HG03342 (cell line): ENCODE measurements around the gene LRRK1.

Experiments
- ATAC-seq: cut with Tn5 transposase; IDR thresholded peaks from one replicate; pipeline ENCODE4 v1.9.1; 2021; ENCODE audit warnings: mild to moderate bottlenecking, moderate library complexity; ENCODE audit not compliant: unreplicated experiment

LRRK1 gene

DNA sequence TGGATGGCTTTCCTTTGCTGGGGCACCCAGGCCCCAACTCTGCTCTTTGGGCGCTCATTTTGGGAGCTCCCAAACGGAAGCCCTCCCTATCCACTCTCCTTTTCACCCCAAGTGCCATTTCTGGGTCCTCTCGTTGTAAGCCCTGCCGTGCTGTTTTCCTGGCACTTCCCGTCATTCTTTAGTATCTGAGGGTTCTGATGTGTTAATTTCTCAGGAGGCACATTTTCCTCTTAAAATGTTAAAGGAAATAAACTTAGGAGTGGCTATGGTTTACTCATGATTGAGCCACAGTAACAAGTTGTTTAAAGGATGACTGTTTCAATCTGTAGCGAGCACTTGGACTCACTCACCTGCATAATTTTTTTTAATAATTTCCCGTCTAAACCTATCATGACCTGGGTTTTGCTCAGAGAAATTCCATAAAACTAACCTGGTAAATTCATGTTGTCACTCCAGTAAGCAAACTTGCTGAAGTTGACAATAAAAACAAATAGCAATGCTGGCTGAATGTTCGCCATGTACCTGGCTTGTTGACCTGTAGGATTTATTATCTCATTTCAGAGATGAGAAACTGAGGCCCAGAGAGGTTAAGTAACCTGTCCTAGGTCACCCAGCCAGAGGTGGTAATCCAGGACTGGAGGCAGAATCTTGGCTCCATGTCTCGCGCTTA, 29.0 kb upstream of the LRRK1 start:
- no peak for ATAC-seq

DNA sequence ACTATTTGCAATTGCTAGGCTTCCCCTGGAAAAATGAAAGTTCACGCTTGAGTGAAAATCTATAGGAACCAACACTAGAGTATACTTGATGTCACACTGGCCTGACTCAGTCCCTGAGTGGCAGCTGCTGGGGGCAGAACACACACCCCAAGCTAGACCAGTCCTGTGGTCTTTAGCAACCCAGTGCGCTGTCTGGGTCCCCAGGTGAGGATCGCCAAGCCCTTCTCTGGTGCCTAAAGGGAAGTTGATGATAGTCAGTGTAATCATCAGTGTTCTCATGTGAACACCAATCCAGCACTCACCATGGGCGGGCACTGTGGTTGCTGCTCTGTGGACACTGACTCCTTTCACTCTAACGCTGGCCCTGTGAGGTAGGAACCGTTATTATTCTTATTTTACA, 28.3 kb upstream of the LRRK1 start:
- no peak for ATAC-seq

DNA sequence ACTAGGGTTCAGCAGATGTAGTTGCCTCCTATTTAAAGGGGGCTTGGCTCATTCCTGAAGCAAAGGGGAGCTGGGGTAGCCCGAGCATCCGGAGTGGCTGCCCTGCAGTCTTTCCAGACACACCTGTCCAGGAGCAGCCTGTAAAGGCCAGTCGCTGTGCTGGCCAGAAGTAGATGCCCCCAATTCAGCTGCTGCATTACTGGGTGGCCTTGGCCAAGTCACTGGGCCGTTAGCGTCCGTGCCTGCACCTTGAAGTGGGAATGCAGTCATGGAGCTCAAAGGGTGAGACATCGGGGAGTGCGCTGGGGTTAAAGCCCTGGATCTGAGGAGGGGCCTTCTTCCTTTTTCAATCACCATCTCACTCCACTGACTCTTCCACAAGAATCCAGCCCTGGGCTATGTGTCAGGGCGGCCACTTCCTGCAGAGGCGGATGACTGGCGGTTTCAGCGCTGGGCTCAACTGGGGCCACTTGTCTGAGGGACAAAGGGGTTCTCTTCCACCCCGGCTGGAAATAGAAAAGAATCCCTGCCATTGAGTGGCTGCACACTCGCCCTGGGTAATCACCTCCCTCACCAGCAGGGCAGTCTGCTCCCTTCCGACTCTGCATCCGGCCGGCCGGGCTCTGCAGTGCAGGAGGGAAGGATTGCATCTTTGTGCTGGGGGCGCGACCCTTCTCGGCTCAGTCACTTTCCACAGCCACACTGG, 27.7 kb upstream of the LRRK1 start:
- ATAC-seq, result no peak

DNA sequence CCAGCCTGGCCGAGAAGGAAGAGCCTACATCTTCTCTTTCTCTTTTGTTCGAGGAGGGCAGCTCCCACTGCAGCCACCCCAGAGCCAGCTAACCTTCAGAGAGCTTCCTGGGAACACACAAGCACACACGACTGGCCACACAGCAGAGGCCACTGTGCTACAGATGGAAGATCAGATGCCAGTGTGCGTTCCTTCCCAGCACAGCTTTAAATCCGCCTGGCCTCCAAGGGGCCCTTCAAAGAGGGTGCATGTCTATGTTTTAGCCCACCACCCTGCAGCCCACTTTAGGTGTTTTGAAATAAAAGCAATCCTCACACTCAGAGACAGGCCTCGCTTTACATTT, 27.2 kb upstream of the LRRK1 start:
- no peak for ATAC-seq

DNA sequence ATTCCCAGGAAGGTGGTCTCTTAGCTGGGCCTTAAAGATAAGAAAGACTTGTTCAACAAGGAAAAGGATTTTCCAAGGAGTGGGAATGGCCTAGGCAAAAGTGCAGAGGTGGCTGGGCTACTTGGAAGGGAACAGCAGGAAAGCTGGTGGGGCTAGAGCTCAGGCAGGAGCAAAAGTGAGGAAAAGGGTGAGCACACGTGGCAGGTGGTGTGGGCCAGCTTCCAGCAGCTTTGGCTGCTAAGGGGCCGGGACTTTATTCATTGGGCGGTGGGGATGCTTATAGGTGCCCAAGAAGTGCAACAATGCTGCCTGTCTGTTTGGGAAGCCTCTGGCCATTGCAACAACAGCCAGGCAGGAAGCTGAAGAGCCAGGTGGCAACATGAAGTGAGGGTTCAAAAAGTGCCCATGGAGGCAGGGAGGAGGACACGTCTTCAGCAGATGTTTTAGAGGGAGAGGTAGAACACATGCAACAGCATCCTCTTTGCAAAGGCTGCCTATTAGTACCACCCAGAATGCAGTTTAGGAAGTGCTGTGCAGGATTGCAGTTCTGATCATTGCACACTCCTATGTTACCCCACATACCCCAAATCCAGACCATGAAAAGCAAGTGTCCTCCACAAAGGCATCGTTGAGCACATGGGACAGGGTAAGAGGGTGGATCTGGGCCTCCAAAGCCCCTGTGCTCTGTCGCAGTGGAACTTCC, 25.7 kb upstream of the LRRK1 start:
- ATAC-seq, result no peak

DNA sequence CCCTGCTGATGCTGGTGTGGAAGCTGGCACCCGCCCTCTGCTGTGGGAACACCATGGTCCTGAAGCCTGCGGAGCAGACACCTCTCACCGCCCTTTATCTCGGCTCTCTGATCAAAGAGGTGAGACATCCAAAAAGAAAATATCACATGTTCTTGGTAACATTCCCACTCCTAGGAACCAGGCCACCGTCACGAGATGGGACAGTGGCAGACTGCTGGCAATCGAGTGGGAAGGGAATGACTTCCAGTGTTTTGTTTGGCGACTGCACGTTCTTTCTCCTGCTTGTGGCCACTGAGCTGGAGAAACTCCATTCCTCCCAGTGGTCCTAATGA, 25.2 kb upstream of the LRRK1 start:
- ATAC-seq, result no peak

DNA sequence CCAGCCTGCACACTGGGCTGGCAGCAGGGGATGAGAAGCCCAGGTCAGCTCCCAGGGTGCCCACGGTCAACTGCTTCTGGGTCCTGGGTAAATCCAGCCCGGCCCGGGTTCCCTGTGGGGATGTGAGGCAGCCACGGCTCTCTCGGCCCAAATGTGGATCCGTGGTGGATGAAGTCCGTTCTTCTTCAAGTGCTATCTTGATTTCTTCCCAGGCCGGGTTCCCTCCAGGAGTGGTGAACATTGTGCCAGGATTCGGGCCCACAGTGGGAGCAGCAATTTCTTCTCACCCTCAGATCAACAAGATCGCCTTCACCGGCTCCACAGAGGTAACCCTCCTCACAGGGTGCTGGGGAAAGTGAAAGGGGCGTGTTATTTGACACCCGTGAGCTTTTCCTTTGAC, 23.4 kb upstream of the LRRK1 start:
- no peak for ATAC-seq

DNA sequence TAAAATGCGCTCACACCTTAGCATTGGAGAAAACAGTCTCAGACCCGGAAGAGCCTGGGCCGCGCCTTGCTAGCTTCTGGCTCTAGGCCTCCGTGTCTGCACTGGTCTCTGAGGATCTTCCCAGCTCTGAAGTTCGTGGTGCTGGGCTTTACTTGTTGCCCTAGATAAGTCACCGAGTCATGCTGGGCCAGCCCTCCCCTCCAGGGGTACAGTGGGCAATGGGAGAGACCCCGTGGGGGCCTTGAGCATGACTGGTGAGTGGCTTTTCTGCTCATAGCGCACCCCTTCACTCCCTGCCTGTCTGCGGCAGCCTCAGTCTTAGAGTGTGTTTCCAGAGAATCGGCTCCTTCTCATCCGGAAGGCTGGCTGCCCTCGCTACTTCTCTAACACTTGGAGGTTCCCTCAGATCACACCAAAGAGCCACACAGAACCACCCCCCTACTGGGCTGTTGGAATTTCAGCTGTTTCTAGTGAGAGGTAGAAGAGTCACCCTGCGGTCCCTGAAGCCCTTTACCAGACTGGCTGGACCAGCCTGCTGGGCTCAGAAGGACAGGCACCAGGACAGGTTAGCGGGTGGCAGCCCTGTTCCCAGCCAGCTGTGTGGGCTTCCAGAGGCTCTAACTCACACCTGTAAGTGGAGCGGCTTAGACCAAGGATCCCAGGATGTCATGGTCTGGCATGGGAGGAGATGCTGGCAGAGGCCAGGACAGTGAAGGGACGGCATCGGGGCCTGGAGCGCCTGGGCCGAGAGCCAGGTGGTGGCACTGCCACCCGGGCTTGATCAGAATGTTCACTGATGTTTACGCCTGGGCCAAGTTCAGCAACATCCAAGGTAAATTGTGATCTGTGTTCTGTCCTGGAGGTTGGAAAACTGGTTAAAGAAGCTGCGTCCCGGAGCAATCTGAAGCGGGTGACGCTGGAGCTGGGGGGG, 21.7 kb upstream of the LRRK1 start:
- no peak for ATAC-seq

DNA sequence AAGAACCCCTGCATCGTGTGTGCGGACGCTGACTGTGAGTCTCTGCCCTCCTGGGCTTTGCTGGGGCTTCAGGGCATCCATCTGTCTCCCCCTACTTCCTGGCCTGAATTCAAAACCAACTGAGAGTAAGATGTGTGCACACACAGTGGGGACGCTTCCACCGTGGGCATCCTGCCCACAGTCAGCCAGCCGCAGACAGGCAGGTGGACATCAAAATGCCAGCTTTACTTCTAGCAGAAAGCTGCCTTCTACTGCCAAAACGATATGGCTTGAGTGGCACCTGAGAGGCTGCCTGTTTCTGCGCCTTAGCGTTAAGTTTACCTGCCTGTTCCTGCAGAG, 21.0 kb upstream of the LRRK1 start:
- ATAC-seq, result no peak

DNA sequence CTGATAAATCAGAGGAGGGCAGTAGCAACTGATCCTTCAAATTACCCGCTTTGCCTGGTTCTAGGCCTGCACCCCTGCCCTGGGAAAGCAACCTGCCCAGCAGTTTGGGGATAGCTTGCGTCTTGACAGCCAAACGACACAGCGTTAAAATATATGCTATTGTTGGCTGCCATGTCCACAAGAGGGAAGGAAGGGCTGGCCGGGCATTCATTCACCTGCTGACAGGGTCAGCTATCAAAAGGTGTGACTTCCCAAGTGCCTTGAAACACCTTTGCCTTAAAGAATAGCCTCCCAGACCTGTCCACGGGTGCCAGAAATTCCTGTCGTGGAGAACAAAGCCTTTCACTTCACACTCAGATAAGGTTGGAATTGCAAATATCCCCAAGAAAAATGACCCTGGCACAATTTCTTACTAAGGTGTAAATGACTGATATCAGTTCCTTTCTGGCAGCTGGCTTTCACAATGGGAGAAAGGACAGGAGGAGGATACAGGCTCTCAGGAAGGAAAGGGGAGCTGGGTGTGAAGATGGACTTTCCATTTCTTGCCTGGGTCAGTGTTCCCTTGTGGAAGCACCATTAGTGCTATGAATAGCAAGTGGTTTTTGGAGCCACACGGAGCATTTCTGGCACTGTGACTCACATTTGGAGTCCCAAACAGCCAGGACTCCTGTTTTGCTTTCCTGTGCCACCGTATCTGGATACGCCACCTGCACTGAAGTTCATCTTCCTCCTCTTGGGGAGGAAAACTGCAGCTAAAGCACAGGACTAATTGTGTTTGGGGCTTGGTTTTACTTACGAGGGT, 20.3 kb upstream of the LRRK1 start:
- ATAC-seq, result no peak

DNA sequence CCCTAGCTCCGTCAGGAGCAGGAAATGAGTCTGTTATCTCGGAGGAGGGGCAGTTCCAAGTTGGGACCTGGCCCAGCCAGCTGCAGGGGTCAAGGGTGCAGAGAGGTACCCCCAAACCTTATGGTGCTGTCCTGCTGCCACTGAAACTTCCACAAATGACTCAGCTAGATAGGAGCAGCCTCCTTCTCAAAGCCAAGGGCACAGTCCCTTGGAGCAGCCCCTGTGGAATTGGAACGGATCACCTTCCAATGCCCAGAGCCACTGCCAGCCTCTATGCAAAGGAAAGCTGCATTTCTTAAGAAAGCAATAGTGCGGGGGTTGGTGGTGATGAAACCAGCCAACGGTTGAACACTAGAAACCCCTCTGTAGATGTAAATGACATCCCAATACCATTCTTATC, 19.6 kb upstream of the LRRK1 start:
- no peak for ATAC-seq

DNA sequence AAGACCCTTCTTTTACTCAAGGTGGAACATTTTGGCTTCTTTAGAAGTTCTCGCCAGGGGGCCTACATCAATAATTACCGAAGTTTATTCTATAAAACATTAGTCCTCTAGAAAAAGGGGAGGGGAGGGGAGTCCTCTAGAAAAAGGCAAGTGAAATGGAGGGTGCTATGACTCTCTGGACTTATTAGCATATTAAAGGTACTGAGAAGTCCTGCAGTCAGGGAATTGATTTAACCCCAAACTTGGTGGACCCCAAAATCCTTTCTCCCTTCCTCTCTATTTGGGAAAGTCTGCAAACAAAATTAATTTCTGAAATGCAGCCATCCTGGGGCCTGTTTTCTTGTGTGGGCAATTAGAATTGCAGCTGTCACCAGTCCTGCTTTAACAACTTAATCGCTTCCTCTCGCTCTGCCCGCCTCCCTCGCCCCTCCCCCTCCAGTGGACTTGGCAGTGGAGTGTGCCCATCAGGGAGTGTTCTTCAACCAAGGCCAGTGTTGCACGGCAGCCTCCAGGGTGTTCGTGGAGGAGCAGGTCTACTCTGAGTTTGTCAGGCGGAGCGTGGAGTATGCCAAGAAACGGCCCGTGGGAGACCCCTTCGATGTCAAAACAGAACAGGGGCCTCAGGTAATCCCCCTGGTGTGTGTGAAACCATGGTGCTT, 18.9 kb upstream of the LRRK1 start:
- no peak for ATAC-seq

DNA sequence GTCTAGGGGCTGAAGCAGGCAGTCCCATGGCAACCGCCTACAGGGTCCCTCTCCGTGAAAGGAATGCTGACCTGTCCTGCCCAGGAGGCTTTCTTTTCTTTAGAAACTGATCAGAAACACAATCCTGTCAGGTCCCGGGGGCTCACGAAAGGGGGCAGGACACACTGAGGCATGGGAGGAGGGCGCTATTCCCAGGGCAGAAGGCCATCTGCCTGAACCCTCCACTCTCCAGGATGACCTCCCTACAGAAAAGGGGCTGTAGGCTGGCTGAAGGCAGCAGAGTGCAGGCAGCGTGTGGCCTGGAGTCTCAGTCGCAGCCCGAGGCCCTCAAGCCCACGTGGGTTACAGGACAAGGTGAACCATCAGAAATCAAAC, 18.4 kb upstream of the LRRK1 start:
- no peak for ATAC-seq

DNA sequence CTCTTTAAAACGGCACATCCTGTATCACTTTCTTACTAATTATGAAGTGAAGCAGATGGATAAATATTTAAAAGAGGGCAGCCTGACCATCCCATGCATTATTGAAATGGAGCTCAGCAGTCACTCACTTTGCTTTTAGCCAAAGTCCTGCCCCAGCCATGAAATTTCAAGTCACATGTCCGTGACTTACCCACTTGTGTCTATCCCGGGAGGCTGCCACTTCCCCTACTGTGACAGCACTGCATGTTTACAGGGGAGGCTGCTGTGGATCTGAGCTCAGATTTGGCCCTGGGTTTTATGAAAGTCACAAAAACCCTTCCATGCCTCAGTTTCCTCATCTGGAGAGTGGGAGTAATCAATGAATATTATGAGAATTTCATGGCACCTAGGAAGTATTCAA, 17.9 kb upstream of the LRRK1 start:
- ATAC-seq, result no peak

DNA sequence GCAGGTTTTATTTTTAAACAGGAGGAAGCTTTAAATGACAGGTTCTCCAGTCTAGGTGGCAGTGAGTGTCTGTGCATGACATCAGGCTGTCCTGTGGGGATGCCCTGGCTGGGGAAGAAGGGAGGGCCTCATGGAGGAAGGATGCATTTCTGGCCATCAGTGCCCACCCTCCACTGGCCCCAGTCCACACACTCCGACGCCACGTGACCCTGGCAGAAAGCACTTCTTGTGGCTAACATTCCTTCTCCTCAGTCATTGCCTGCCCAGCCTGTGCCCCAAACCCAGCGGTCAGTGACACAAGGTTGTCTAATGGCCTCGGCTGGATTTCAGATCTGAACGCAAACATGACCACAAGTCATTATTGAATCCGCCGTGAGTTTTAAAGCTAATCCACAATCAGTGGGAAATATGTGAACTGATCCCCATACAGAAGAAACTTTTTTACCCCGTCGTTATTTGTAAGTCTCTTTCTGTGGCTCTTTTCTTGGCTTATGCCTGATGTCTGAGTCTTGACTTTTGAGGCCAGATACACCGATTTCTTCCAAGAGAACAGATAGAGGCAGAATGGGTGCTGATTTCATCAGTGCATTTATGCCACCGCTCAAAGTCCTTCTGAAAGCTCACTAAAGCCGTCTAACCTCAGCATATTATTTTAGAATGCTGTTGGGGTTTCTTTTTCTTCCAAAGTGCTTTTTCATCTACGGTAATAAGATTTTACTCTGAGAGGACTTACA, 17.3 kb upstream of the LRRK1 start:
- ATAC-seq, result no peak

DNA sequence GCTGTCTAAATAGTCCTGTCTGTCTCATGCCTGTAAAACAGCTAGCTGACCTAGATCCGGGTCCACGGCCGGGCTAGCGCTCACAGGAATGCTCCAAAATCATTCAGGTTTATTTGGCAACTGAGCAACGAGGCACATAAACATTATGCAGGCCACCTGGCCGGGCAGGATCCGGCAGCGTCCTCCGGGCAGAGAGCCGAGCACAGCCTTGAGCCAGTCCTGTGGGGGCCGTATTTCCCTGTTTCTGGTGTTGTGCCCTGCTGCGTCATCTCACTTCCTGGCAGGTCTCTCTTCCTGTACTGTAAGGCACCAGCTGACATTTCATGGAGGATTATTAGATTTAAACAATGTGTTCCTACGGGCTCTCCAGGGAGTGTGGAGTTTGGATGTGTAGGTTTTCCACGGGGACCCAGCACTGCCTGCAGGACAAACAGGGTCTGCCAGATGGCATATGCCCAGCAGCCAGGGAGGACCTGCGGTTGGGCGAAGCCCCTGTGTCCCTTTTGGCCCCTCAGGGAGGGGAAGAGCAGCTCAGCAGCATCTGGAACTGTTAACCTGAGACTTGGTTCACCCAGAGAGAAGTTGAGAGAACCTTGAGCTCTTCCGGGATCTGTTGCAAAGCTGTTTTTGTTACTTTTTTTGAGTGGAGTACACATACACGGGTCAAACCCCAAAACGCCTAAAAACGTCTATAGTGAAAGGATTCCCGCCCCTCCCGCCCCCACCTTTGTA, 16.6 kb upstream of the LRRK1 start:
- no peak for ATAC-seq

DNA sequence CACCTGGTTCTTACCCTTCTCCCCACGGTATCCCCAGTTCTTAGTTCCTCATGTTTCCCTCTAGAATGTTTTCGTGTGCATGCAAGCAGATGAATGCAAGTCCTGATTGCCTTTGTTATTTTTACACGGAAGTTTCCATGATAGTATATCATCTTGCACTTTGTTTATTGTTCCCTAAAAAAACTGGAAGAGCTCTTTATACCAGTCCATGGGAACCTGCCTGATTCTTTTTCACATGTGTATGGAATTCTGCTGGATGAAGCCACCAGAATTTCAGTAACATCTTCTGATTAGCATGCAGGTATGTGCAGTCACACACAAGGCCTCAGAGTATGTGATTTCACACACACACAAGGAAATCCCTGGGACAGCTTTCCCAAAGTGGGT, 16.0 kb upstream of the LRRK1 start:
- ATAC-seq, result no peak

DNA sequence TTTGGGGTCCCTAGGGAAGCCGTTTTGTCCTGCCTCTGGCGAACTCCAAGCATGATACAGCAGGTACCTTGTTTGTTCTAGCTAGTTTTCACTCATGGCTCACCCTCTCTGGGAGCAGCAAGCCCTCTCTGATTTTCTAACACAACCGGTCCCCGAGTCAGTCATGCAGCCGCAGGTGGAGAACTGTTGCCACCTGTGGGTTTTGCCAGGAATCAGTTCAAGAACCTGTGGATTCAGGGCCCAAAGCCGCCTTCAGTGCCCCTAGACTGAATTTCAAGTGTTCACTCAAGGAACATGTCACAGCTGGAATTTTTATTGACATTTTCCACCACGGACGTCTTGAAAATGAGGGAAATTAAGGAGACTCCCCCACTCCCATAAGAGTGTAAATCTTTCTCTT, 13.3 kb upstream of the LRRK1 start:
- no peak for ATAC-seq

DNA sequence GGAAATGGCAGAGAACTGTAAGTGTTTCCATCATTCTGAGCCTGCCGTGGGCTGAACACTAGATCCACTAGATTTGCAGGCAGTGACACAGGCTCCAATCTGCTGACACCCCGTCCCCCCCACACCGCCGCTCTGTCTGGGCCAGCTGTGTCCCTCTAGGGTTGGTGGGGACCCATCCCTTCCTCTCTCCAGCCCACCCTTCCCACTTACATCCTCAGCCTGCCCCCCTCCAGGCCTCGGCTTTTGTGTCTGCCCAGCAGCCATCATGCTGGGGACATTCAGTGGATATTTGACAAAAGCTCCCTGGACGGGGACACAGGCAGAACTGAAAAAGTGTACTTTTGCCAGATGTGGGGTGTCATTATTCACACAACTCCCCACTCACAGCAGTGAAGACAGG, 10.7 kb upstream of the LRRK1 start:
- no peak for ATAC-seq
